A673 (cell line): ENCODE data around the gene CYP2W1. TPM values are rescaled to one million over a fixed set of nuclear protein-coding genes. Genes with fewer than 3 reads are reported as not detected.

Source experiments
- BruUV-seq: library from RNA; stranded (reverse); fragments of 400-500 nt; replicated peaks from 2 replicates; lab custom pipeline; 2021; lab: Mats Ljungman, UMichigan
- CTCF ChIA-PET: fragments of 300-600 bp; sonication (Branson Sonifier 250); formaldehyde crosslinking; loops from one replicate; lab custom pipeline; 2022; ENCODE audit warnings: antibody characterized with exemption; lab: Charles Lee
- POLR2A ChIA-PET: fragments of 300-600 bp; sonication (Branson Sonifier 250); formaldehyde crosslinking; loops from one replicate; lab custom pipeline; 2022; ENCODE audit warnings: antibody characterized with exemption; ENCODE audit not compliant: low non-redundant PET; lab: Charles Lee
- DNase-seq: peaks from one replicate; pipeline ENCODE4 v3.0.0-alpha.2; 2015; ENCODE audit warnings: low spot score
- H3K27ac ChIP-seq: fragments of 200-600 bp; sonication (generic); 2 replicates; pipeline ENCODE4 v1.5.1; 2016; ENCODE audit warnings: mixed run types, low read depth, mild to moderate bottlenecking, mixed read lengths, antibody characterized with exemption, low read length; ENCODE audit not compliant: poor library complexity, severe bottlenecking
- H3K27me3 ChIP-seq: fragments of 200-600 bp; sonication (generic); replicated peaks from 2 replicates; pipeline ENCODE4 v1.6.1; 2017; ENCODE audit warnings: mixed run types, low read depth, mild to moderate bottlenecking, mixed read lengths, antibody characterized with exemption, low read length; ENCODE audit not compliant: insufficient read depth, poor library complexity
- H3K36me3 ChIP-seq: fragments of 200-600 bp; sonication (generic); 2 replicates; pipeline ENCODE4 v1.6.1; 2016; ENCODE audit warnings: mixed run types, mild to moderate bottlenecking, mixed read lengths, antibody characterized with exemption, low read length; ENCODE audit not compliant: insufficient read depth, poor library complexity, severe bottlenecking
- H3K4me1 ChIP-seq: fragments of 200-600 bp; sonication (generic); 2 replicates; pipeline ENCODE4 v1.6.1; 2017; ENCODE audit warnings: mixed run types, mild to moderate bottlenecking, mixed read lengths, antibody characterized with exemption, low read length; ENCODE audit not compliant: insufficient read depth, poor library complexity, severe bottlenecking
- H3K4me3 ChIP-seq: fragments of 200-600 bp; sonication (generic); 2 replicates; pipeline ENCODE4 v1.5.1; 2016; ENCODE audit warnings: low read depth, mixed run types, mild to moderate bottlenecking, mixed read lengths, low read length; ENCODE audit not compliant: poor library complexity, severe bottlenecking
- H3K9me3 ChIP-seq: fragments of 200-600 bp; sonication (generic); 2 replicates; pipeline ENCODE4 v1.6.1; 2016; ENCODE audit warnings: mixed run types, low read depth, mild to moderate bottlenecking, mixed read lengths, antibody characterized with exemption, low read length; ENCODE audit not compliant: poor library complexity, severe bottlenecking
- EZH2 ChIP-seq: fragments of 200-600 bp; sonication (generic); IDR thresholded peaks from 2 replicates; pipeline ENCODE4 v1.6.1; 2017; ENCODE audit warnings: borderline replicate concordance, low read depth, mild to moderate bottlenecking, mixed read lengths, antibody characterized with exemption, low read length; ENCODE audit not compliant: poor library complexity, severe bottlenecking
- intact Hi-C: fragments of 100-400 bp; cut with micrococcal nuclease; formaldehyde crosslinking; loops from one replicate; pipeline ENCODE4 v1.10.0; 2022; ENCODE audit not compliant: unreplicated experiment
- total RNA-seq: library from RNA; stranded (reverse); gene quantifications from 2 replicates; pipeline ENCODE4 v1.2.3, GENCODE V29; 2021
- TF ChIP-seq, protein P1 (sequence below): fragments of 300-800, 200-600 bp; sonication (generic); conservative IDR thresholded peaks from 2 replicates; pipeline ENCODE4 v1.5.1; 2017; ENCODE audit warnings: low read depth, mild to moderate bottlenecking, antibody characterized with exemption, low read length, moderate library complexity, mixed read lengths

CYP2W1 gene
- total RNA-seq, 1 experiment from 2014 or later, result not detected

DNA sequence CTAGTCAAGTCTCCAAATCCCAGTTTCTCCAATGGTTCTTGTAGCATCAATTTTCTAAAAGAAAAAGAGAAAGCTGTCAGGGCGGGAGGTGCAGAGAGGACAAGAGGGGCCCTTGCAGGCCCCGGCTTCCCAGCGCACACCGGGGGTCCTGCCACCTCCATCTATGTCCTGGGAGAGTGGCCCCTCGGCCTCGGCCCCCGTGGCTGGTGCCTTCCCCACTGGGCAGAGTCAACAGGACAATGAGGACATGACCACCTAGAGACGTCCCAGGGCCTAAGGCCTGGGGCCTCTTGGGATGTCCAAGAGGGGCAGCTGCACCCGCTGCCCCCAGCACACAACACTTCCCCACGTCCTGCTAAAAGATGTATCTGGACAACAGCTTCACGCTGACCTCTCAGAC is 13.6 kb upstream of the CYP2W1 start:
- TF ChIP-seq, protein P1, sequence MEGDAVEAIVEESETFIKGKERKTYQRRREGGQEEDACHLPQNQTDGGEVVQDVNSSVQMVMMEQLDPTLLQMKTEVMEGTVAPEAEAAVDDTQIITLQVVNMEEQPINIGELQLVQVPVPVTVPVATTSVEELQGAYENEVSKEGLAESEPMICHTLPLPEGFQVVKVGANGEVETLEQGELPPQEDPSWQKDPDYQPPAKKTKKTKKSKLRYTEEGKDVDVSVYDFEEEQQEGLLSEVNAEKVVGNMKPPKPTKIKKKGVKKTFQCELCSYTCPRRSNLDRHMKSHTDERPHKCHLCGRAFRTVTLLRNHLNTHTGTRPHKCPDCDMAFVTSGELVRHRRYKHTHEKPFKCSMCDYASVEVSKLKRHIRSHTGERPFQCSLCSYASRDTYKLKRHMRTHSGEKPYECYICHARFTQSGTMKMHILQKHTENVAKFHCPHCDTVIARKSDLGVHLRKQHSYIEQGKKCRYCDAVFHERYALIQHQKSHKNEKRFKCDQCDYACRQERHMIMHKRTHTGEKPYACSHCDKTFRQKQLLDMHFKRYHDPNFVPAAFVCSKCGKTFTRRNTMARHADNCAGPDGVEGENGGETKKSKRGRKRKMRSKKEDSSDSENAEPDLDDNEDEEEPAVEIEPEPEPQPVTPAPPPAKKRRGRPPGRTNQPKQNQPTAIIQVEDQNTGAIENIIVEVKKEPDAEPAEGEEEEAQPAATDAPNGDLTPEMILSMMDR, result no peak
- TF ChIP-seq EZH2, result no peak
- CTCF ChIA-PET, result no interaction called here
- no TSS peak for BruUV-seq
- H3K4me3 ChIP-seq, result no peak overlapping the region
- H3K9me3 ChIP-seq, result no peaks in the 10 kb centered on the region
- no peak for DNase-seq
- H3K27me3 ChIP-seq, result no peaks in the 10 kb centered on the region
- peaks cover 28% of the 10 kb centered on the region for H3K4me1 ChIP-seq
- H3K36me3 ChIP-seq, result peaks cover 60% of the 10 kb centered on the region
- intact Hi-C loops, result no loop called here
- H3K27ac ChIP-seq, result no peak overlapping the region
- POLR2A ChIA-PET, result no interaction called here

DNA sequence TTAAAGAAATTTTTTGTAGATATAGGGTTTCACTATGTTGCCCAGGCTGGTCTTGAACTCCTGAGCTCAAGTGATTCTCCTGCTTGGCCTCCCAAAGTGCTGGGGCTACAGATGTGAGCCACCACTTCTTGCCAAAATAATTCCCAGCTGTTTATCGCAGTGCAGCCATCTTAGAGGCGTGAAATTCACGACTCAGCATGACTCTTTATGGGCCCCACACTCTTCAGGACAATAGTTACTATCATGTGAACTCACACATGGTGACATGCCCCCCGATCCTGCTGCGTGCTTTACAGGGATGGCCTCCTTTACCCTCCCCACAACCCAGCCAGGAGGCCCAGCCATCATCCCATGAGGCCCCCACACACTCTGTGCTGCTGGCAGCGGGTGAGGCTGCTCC is 12.2 kb upstream of the CYP2W1 start:
- TF ChIP-seq EZH2, result no peak
- TF ChIP-seq, protein P1, result no peak
- no peak overlapping the region for H3K4me3 ChIP-seq
- POLR2A ChIA-PET, result no interaction called here
- H3K36me3 ChIP-seq, result peaks cover 60% of the 10 kb centered on the region
- H3K4me1 ChIP-seq, result peaks cover 15% of the 10 kb centered on the region
- peak overlapping the region; percentile 5 for H3K27ac ChIP-seq
- no peak for DNase-seq
- intact Hi-C loops, result no loop called here
- BruUV-seq, result no TSS peak
- H3K9me3 ChIP-seq, result no peaks in the 10 kb centered on the region
- H3K27me3 ChIP-seq, result no peaks in the 10 kb centered on the region
- CTCF ChIA-PET, result no interaction called here

DNA sequence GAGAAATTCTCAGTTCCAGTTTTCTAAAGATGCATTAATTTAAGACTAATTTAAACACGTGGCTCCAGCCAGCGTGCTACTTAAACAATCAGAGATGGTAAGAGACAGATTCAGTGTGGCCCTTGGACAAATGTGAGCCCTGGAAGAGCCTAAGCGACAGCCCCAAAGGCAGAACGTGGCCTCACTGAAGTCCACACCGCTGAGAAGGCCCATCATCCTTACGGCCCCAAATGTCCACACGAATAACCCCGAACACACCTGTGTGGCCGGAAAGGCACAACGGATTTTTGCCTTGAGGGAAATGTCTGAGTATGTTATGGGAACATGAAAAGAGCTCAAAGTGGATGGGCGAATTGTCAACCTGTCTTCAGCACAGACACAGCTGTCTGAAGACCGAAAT is 10.9 kb upstream of the CYP2W1 start:
- no peak overlapping the region for H3K4me3 ChIP-seq
- no TSS peak for BruUV-seq
- TF ChIP-seq EZH2, result no peak
- TF ChIP-seq, protein P1, result no peak
- ChIA-PET CTCF (no interaction called here), POLR2A (no interaction called here)
- peaks cover 54% of the 10 kb centered on the region for H3K36me3 ChIP-seq
- intact Hi-C loops, result no loop called here
- no peak overlapping the region for H3K27ac ChIP-seq
- no peaks in the 10 kb centered on the region for H3K9me3 ChIP-seq
- peaks cover 12% of the 10 kb centered on the region for H3K4me1 ChIP-seq
- no peaks in the 10 kb centered on the region for H3K27me3 ChIP-seq
- DNase-seq, result no peak
